HG03066 (cell line): ENCODE measurements around the gene COX11.

Experiments
- ATAC-seq: cut with Tn5 transposase; IDR thresholded peaks from one replicate; pipeline ENCODE4 v1.9.1; 2021; ENCODE audit warnings: low read depth; ENCODE audit not compliant: unreplicated experiment

COX11 gene

DNA sequence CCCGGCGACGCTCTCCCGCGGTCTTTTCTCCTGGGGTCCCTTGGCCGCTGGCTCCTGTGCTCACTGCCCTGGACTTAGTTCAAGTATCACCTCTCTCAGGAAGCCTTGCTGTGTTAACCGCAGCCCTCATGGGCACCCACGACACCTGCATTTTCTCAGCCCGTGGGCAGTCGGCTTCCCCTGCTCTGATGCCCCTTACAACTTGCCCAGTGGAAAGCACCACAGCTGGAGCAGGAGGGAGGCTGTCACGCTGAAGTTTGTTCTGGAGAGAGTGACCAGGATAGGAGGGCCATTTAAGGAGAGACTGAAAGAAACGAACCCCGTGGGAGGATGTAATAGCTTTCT, 506 bp upstream of the COX11 start:
- ATAC-seq, result peak; percentile 29

GRCh38 chr17:54967621-54968261, 713 bp downstream of the COX11 start:
- peak; percentile 27 for ATAC-seq

DNA sequence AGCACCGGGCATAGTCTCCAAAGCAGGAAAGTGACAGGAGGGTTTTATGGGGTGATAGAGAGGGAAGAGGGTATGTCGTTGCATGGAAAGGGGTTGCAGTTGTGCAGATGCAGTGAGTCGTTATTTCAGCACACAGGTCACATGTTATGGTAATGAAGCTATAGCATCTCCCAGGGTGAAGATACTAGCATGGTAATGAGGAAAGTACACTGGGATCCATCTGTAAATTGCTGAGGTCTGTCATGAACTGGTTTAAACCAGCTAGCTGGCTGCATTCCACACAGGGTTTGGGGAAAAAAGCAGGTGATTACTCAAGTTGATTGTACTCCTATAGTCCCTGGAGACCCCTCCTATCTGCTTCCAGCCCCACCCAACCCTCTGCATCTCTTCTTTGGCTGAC, 11.7 kb downstream of the COX11 start:
- ATAC-seq, result no peak

DNA sequence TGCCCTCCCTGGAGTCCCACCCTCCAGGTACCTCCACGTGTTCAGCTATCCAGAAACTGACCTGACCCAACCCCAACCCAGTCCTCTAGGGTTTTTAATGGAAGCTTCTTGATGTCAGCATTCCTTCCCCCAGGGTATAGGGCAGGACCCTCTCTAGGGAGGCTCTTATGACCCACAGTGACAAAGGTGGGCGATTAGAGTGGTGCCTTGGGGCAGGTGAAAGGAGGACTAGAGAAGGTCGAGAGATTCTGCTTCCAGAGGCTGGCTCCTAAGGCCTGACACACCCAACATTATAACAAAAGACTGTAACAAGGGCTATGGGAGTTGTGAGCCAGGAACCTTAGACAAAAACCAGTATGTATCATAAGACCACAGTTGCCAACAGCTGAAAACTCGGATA, 17.2 kb downstream of the COX11 start:
- ATAC-seq, result no peak

GRCh38 chr17:54950116-54950515, 18.3 kb downstream of the COX11 start:
- no peak for ATAC-seq

DNA sequence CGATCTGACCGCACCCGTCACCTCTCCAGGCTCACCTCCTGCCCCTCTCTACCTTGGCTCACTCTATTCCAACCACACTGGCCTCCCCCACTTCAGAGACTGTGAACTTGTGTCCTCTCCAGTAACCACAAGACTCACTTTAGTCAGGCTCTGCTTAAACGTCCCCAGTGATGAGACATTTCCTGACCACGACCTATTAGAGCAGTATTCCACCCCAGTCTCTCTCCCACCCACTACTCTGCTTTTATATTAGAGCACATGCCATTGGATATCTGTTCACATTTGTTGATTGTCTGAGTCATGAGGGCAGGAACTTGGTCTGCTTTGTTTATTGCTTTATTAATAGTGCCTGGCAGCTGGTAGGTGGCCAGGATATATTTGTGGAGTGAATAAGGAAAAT, 20.1 kb downstream of the COX11 start:
- ATAC-seq, result no peak

DNA sequence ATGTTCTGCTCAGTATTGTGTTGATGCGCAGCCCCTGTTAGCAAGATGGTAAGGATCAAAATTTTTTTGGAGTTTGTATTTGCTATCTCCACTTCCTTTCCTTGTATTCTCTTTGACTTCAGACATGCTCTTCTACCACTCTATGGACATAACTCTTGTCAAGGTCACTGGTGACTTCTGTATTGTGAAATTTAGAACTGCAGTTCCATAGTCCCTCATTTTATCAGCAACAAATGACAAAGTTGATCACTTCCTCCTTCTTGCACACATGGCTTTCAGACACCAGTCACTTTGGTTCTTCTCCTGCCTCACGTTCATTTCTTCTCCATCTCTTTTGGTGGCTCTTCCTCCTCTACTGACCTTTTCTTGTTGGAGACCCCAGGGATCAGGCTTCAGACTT, 21.1 kb downstream of the COX11 start:
- no peak for ATAC-seq

DNA sequence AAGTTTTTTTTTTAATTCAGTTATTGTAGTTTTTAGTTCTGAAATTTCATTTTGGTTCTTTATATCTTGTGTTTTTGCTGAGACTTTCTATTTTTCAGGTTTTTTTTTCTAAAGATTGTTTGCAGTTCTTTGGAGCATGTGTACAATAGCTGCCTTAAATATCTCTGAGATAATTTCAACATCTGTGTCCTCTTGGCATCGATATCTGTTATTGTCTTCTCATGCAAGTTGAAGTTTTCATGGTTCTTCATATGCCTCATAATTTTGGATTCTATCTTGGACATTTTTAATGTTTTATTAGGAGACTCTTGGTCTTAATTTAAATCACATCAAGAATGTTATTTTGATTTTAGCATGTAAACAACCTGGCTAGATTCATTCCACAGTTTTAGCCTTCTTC, 22.8 kb downstream of the COX11 start:
- ATAC-seq, result no peak

- no peak for ATAC-seq
These were observed 23.2 kb downstream of the COX11 start for GRCh38 chr17:54945231-54945630.

DNA sequence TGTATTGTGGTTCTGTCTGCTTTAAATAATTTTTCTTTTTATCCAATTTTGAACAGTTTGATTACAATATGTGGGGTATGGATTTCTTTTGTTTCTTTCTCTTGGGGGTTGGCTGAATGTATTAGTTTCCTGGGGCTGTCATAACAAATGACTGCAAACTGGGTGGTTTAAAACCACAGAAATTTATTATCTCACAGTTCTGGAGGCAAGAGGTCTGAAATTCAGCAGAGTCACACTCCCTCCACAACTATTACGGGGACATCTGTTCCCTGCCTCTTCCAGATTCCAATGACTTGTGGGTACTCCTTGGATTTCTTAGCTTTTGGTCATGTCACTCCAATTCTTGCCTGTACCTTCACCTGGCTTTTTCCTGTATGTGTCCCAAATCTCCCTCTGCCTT, 23.7 kb downstream of the COX11 start:
- ATAC-seq, result no peak

- no peak for ATAC-seq
These were observed 27.2 kb downstream of the COX11 start for GRCh38 chr17:54941285-54941684.

DNA sequence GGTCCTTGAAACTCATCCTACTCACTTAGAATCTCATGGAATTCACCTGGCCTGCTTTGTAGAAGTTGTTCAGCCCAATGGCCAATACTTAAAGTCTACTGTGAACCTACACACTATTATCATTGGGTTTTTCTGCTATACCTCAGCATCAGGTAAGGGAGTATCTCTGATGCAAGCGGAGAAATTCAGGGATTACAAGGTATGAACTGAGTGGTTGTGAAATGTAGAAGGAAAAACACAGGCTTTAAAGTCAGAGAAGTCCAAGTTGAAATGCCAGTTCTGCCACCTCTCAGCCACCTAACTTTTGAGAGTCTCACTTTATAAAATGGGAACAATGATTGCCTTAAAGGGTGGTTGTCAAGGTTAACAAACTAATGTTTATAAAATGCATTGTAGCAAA, 31.0 kb downstream of the COX11 start:
- ATAC-seq, result no peak

- no peak for ATAC-seq
These were observed 31.4 kb downstream of the COX11 start for GRCh38 chr17:54937018-54937417.

GRCh38 chr17:54935471-54935870, 33.0 kb downstream of the COX11 start:
- no peak for ATAC-seq

DNA sequence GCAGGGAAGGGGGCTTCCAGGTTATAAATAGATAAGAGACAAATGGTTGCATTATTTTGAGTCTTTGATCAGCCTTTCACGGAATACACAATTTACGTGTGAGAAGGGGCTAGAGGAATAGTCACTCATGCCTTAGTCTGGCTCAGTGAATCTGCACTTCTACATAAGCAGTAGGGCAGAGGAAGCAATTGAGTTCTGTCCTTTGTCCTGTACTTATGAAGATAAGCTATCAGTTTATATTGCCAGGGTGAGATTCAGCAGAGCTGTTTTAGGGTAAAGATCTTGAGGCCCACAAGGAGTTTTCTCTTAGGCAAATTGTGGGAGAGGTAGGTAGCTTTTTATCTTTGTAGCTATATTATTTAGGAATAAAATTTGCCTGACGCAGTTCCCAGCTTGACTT, 34.5 kb downstream of the COX11 start:
- no peak for ATAC-seq

DNA sequence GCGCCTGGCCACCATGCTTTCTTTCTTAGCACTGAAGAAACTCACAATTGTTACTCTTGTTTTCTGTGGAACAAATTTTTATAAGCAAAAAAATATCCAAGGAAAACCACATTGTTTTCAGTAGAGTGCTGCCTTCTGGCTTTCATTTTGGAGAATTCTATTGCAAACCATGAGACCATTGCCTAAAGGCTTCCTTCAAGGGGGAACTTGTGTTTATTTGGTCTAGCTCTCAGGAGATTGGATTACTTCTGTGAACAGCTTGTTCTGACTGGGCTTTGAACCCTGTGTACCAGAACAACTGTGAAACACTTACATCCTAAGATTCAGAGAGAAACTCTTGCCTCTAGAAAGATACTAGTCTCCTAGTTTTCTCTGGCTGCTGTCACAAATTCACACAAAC, 35.7 kb downstream of the COX11 start:
- ATAC-seq, result no peak

DNA sequence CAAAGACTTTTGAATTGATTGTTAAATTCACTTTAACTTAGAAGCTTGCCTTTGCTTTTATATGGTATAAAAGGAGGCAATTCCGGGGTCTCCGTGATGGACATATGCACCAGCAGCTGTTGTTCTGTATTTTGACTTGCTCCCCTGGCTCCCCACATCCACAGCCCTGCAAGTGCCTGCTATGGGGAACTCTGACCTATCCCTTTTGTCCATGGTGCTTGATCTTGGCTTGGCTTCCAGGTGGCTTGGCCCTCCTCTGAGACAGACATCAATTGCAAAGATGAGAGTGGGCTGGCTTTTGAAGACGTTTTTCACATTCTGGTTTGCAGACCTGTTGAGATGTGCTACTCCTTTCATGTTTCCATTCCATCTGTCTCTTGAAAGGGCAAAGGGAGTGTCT, 40.9 kb downstream of the COX11 start:
- no peak for ATAC-seq

- ATAC-seq, result no peak
These were observed 44.0 kb downstream of the COX11 start for GRCh38 chr17:54924405-54924804.

- no peak for ATAC-seq
These were observed 47.6 kb downstream of the COX11 start for GRCh38 chr17:54920819-54921218.

DNA sequence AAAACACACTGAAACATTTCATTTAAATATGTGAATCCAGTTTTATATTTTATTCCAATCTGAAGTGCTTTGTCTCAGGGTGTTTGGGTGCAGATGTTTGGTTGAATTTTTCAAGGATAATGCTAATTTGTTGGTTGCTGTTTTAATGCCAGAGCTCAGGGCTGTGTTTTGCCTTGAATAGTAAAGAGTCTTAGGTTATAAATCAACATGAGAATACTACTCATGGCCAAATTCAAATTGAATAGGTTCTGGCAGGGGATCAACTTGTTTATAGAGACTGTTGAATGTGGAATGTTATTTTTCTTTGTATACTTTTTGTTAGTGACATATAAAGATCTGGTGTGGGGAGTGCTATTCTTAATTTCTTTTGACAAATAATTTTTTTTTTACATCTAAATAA, 49.0 kb downstream of the COX11 start:
- no peak for ATAC-seq

GRCh38 chr17:54916721-54917120, 51.7 kb downstream of the COX11 start:
- no peak for ATAC-seq
